ENCODE measurements around the gene MET.
"Not testable (repeated sequence)": the region's sequence is repeated elsewhere in the genome, so short reads cannot be mapped to it uniquely, and the experiment has no call there.

Gene MET

DNA sequence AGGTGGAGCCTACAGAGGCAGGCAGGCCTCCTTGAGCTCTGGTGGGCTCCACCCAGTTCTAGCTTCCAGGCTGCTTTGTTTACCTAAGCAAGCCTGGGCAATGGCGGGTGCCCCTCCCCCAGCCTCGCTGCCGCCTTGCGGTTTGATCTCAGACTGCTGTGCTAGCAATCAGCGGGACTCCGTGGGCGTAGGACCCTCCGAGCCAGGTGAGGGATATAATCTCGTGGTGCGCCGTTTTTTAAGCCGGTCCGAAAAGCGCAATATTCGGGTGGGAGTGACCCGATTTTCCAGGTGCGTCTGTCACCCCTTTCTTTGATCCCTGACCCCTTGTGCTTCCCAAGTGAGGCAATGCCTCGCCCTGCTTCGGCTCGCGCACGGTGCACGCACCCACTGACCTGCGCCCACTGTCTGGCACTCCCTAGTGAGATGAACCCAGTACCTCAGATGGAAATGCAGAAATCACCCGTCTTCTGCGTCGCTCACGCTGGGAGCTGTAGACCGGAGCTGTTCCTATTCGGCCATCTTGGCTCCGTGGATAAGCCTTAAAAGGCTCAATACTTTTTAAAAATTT, 52.0 kb downstream of the MET start:
- H3K36me3 ChIP-seq (ENCODE audit: control insufficient read depth in 2 of 2, insufficient read depth in 1 of 2, low read length in 2 of 2); H3K27ac ChIP-seq (ENCODE audit: extremely low read depth, low read depth, low read length); H3K9me3 ChIP-seq (ENCODE audit: control insufficient read depth, insufficient read depth, low read depth, low read length); POLR2A ChIA-PET; H3K4me3 ChIP-seq (ENCODE audit: low read depth, low read length); H3K4me1 ChIP-seq (ENCODE audit: control insufficient read depth, insufficient read depth, low read length); CTCF ChIA-PET: not testable (repeated sequence)

DNA sequence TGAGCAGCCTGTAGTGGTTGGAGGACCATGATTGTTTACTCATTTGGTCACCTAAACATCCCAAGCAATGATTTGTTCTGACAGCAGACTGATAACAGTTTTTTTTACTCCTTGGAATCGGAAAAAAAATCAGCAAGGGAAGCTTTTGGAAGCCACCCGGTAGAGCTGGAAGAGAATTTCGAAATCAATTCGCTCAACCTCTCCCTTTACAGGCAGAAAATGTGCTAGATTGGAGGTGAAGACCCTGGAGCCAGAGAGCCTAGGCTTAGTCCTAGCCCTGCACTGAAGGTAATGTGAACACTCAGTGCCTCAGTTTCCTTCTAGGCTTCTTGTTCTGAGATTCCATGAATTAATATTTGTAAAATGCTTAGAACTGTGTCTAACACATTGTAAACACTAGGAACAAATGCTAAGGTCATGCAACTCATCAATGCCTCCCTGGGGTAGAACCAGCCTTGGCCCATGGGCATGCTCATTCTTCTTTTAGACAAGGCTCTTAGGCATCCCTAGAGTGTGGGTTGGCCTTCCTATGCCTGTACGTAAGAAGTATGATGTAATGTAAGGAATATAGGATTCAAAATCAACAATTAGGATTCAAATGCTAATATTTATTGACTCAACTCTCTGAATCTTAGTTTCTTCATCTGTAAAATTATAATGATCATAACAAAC, 52.7 kb downstream of the MET start:
- POLR2A ChIA-PET = no interaction called here
- no peaks in the 10 kb centered on the region for H3K4me1 ChIP-seq (ENCODE audit: control insufficient read depth, insufficient read depth, low read length)
- no peak overlapping the region for H3K4me3 ChIP-seq (ENCODE audit: low read depth, low read length)
- CTCF ChIA-PET = no interaction called here
- TF ChIP-seq ZNF530 (tag by site-specific recombination; IDR thresholded peaks at IDR 0.05; ENCODE audit: low read depth) = no peak
- TF ChIP-seq, protein P1, sequence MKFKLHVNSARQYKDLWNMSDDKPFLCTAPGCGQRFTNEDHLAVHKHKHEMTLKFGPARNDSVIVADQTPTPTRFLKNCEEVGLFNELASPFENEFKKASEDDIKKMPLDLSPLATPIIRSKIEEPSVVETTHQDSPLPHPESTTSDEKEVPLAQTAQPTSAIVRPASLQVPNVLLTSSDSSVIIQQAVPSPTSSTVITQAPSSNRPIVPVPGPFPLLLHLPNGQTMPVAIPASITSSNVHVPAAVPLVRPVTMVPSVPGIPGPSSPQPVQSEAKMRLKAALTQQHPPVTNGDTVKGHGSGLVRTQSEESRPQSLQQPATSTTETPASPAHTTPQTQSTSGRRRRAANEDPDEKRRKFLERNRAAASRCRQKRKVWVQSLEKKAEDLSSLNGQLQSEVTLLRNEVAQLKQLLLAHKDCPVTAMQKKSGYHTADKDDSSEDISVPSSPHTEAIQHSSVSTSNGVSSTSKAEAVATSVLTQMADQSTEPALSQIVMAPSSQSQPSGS (tag by site-specific recombination; IDR thresholded peaks at IDR 0.05; ENCODE audit: low read depth) = 0 out of 2 replicates have a peak, but pooled peaks have one; percentile 4
- no peak overlapping the region for H3K27ac ChIP-seq (ENCODE audit: extremely low read depth, low read depth, low read length)
- H3K9me3 ChIP-seq (ENCODE audit: control insufficient read depth, insufficient read depth, low read depth, low read length) = no peaks in the 10 kb centered on the region
- peaks cover 0 to 4% of the 10 kb centered on the region in 2 experiments; a peak in 1 of 3 replicates for H3K36me3 ChIP-seq (ENCODE audit: control insufficient read depth in 2 of 2, insufficient read depth in 1 of 2, low read length in 2 of 2)

DNA sequence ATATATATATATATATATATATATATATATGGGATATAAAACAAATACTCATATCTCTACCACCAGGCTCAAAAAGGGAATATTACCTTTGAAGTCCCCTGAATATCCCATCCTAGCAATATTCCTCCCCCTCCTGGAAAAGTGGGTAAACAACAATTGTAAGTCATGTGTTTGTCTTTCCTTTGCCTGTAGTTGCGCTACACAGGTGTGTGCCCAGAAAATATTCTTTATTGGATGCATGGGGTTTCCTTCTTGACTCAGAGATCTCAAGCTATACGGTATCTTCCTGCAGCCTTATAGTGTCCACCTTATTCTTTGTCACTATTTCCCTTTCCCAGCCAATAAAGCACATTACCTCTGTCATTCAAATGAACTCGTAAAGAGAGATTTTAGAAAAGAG, 54.2 kb downstream of the MET start:
- H3K9me3 ChIP-seq (ENCODE audit: control insufficient read depth, insufficient read depth, low read depth, low read length) = no peaks in the 10 kb centered on the region
- no peak overlapping the region for H3K27ac ChIP-seq (ENCODE audit: extremely low read depth, low read depth, low read length)
- peaks cover 8% of the 10 kb centered on the region for H3K4me1 ChIP-seq (ENCODE audit: control insufficient read depth, insufficient read depth, low read length)
- CTCF ChIA-PET = interaction anchor here (0.7 to 1.6 kb wide), 5 partner anchors 13 to 198 kb away, joined by 3 to 7 read pairs (median 4); no protein-coding TSS in a partner anchor
- TF ChIP-seq ZNF548 (tag by site-specific recombination; IDR thresholded peaks at IDR 0.05) (no peak), ZNF114 (tag by site-specific recombination; IDR thresholded peaks at IDR 0.05) (no peak), ZNF48 (tag by site-specific recombination; IDR thresholded peaks at IDR 0.05) (no peak), ZEB2 (tag by site-specific recombination; IDR thresholded peaks at IDR 0.05) (no peak), ZNF600 (tag by site-specific recombination; IDR thresholded peaks at IDR 0.05) (no peak), ZNF223 (tag by site-specific recombination; IDR thresholded peaks at IDR 0.05) (no peak), ZNF610 (tag by site-specific recombination; IDR thresholded peaks at IDR 0.05; ENCODE audit: borderline replicate concordance) (no peak), KLF1 (tag by site-specific recombination; IDR thresholded peaks at IDR 0.05) (no peak), ZNF837 (tag by site-specific recombination; IDR thresholded peaks at IDR 0.05) (no peak), ZNF274 (IDR thresholded peaks at IDR 0.05; ENCODE audit: low read length) (no peak), ZNF274 (tag by site-specific recombination; IDR thresholded peaks at IDR 0.05; ENCODE audit: borderline replicate concordance) (no peak)
- TF ChIP-seq, protein P2, sequence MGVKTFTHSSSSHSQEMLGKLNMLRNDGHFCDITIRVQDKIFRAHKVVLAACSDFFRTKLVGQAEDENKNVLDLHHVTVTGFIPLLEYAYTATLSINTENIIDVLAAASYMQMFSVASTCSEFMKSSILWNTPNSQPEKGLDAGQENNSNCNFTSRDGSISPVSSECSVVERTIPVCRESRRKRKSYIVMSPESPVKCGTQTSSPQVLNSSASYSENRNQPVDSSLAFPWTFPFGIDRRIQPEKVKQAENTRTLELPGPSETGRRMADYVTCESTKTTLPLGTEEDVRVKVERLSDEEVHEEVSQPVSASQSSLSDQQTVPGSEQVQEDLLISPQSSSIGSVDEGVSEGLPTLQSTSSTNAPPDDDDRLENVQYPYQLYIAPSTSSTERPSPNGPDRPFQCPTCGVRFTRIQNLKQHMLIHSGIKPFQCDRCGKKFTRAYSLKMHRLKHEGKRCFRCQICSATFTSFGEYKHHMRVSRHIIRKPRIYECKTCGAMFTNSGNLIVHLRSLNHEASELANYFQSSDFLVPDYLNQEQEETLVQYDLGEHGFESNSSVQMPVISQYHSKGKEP (tag by site-specific recombination; IDR thresholded peaks at IDR 0.05) = no peak
- TF ChIP-seq, protein P3, sequence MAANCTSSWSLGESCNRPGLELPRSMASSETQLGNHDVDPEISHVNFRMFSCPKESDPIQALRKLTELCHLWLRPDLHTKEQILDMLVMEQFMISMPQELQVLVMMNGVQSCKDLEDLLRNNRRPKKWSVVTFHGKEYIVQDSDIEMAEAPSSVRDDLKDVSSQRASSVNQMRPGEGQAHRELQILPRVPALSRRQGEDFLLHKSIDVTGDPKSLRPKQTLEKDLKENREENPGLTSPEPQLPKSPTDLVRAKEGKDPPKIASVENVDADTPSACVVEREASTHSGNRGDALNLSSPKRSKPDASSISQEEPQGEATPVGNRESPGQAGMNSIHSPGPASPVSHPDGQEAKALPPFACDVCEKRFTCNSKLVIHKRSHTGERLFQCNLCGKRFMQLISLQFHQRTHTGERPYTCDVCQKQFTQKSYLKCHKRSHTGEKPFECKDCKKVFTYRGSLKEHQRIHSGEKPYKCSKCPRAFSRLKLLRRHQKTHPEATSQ (tag by site-specific recombination; IDR thresholded peaks at IDR 0.05) = no peak
- peaks cover 0 to 4% of the 10 kb centered on the region in 2 experiments; a peak in 1 of 3 replicates for H3K36me3 ChIP-seq (ENCODE audit: control insufficient read depth in 2 of 2, insufficient read depth in 1 of 2, low read length in 2 of 2)
- POLR2A ChIA-PET = no interaction called here
- no peak overlapping the region for H3K4me3 ChIP-seq (ENCODE audit: low read depth, low read length)

All from HEK293 (cell line).